ENCODE data around the gene MON1B.

GRCh38 chr16:77231047-77231446 lies 40.1 kb downstream of the MON1B start:
- no peak for TF ChIP-seq POLR2A (IDR thresholded peaks at IDR 0.05; ENCODE audit: low read depth, low read length)
- TF ChIP-seq FOS (IDR thresholded peaks at IDR 0.05; ENCODE audit: borderline replicate concordance, insufficient read depth, low read length), result no peak
